GM12878 (cell line): ENCODE results near the gene KRT86. TPM values are rescaled to one million over a fixed set of nuclear protein-coding genes. Genes with fewer than 3 reads are reported as not detected.

Experiments used
- ATAC-seq: fragments of 200-7000 bp; cut with Tn5 transposase; 3 replicates; pipeline ENCODE4 v1.9.1; 2020; ENCODE audit warnings: mild to moderate bottlenecking, moderate library complexity
- BruUV-seq: library from RNA; stranded (reverse); fragments of 400-500 nt; replicated peaks from 2 replicates; lab custom pipeline; 2021; lab: Mats Ljungman, UMichigan
- CTCF ChIA-PET: fragments of 300-600 bp; sonication (Branson Sonifier 250); formaldehyde crosslinking; extraction: SDS; loops from one replicate; lab custom pipeline; 2021; ENCODE audit warnings: inconsistent platforms; lab: Yijun Ruan, JAX
- POLR2A ChIA-PET: fragments of 350-600 bp; formaldehyde crosslinking; extraction: SDS; loops from one replicate; lab custom pipeline; 2021; ENCODE audit warnings: inconsistent platforms; lab: Charles Lee
- RAD21 ChIA-PET: fragments of 300-600 bp; sonication (Branson Sonifier 250); formaldehyde crosslinking; loops from one replicate; lab custom pipeline; 2023; ENCODE audit warnings: antibody characterized with exemption; ENCODE audit not compliant: unreplicated experiment; lab: Charles Lee
- SMC1A ChIA-PET: fragments of 300-600 bp; sonication (Branson Sonifier 250); formaldehyde crosslinking; loops from one replicate; lab custom pipeline; 2023; ENCODE audit not compliant: unreplicated experiment, uncharacterized antibody; lab: Charles Lee
- DNase-seq: peaks from one replicate; pipeline ENCODE4 v3.0.0-alpha.2; 2011; ENCODE audit warnings: low read depth, low spot score
- FAIRE-seq: peaks from 3 replicates; lab custom pipeline; 2011; peaks lifted over from hg19 to GRCh38; lab: Jason Lieb, UNC
- H2AFZ ChIP-seq: 2 replicates; pipeline ENCODE4 v1.6.0; 2011; ENCODE audit warnings: low read depth, low read length, control low read depth; ENCODE audit not compliant: control insufficient read depth
- H3K27ac ChIP-seq: 2 replicates; pipeline ENCODE4 v1.5.1; 2011; ENCODE audit warnings: control low read depth; ENCODE audit not compliant: control insufficient read depth, insufficient read depth
- H3K27me3 ChIP-seq, 2 experiments: replicated peaks in 1 of 2; 2 replicates each; pipeline versions ENCODE4 v1.6.0 to v1.6.1; 2011; ENCODE audit warnings: low read length in 1 of 2; ENCODE audit not compliant: control insufficient read depth in 2 of 2, insufficient read depth in 2 of 2
- H3K36me3 ChIP-seq, 2 experiments: 2 replicates each; pipeline ENCODE4 v1.5.1; 2011; ENCODE audit warnings: low read length in 1 of 2; ENCODE audit not compliant: control insufficient read depth in 2 of 2, insufficient read depth in 2 of 2
- H3K4me1 ChIP-seq: 2 replicates; pipeline ENCODE4 v1.6.1; 2011; ENCODE audit warnings: mild to moderate bottlenecking, low read length, moderate library complexity, mixed read lengths; ENCODE audit not compliant: control insufficient read depth, insufficient read depth
- H3K4me2 ChIP-seq: 2 replicates; pipeline ENCODE4 v1.6.0; 2011; ENCODE audit warnings: control low read depth; ENCODE audit not compliant: control insufficient read depth, insufficient read depth
- H3K4me3 ChIP-seq: fragments of 200-600 bp; sonication (generic); 2 replicates; pipeline ENCODE4 v1.5.1; 2016
- H3K79me2 ChIP-seq: 2 replicates; pipeline ENCODE4 v1.6.0; 2011; ENCODE audit warnings: low read length; ENCODE audit not compliant: control insufficient read depth, insufficient read depth
- H3K9ac ChIP-seq: 2 replicates; pipeline ENCODE4 v1.8.0; 2011; ENCODE audit warnings: low read length, control low read depth, mixed read lengths; ENCODE audit not compliant: control insufficient read depth, insufficient read depth
- H3K9me3 ChIP-seq: replicated peaks from 3 replicates; pipeline ENCODE4 v1.5.1; 2011; ENCODE audit warnings: mild to moderate bottlenecking, low read length; ENCODE audit not compliant: control insufficient read depth, insufficient read depth
- H4K20me1 ChIP-seq: 2 replicates; pipeline ENCODE4 v1.6.0; 2011; ENCODE audit not compliant: control insufficient read depth, insufficient read depth
- CBX5 ChIP-seq: sonication (generic); IDR thresholded peaks from 2 replicates; pipeline ENCODE4 v1.6.1; 2016; ENCODE audit warnings: low read depth, moderate library complexity, mild to moderate bottlenecking, inconsistent platforms
- MEF2B ChIP-seq: fragments of 450-650 bp; IDR thresholded peaks from 2 replicates; pipeline ENCODE4 v1.6.1; 2018; ENCODE audit warnings: mild to moderate bottlenecking, moderate library complexity; ENCODE audit not compliant: partially characterized antibody, poor library complexity, severe bottlenecking
- RUNX3 ChIP-seq: IDR thresholded peaks from 2 replicates; pipeline ENCODE4 v1.6.1; 2012; ENCODE audit warnings: low read length, inconsistent platforms
- SRF ChIP-seq, 2 experiments: IDR thresholded peaks; 2 replicates each; pipeline ENCODE4 v1.6.1; 2011; ENCODE audit warnings: low read depth in 2 of 2, low read length in 2 of 2, mild to moderate bottlenecking in 1 of 2, moderate library complexity in 1 of 2
- WGBS: methylation state at CpG from one replicate; pipeline ENCODE4 v1.1.6; 2016; ENCODE audit warnings: low lambda C conversion rate; ENCODE audit not compliant: insufficient replicate concordance, insufficient coverage; ENCODE audit errors: missing lambda C conversion rate; 5-methylcytosine and 5-hydroxymethylcytosine counted together
- in situ Hi-C: fragments of 300-500 bp; cut with MboI; formaldehyde crosslinking; loops from 9 replicates; pipeline ENCODE4 v1.14.3; 2018; ENCODE audit warnings: mixed read lengths
- intact Hi-C: fragments of 100-400 bp; cut with micrococcal nuclease; formaldehyde crosslinking; loops from one replicate; pipeline ENCODE4 v1.14.2; 2022; ENCODE audit not compliant: unreplicated experiment
- polyA plus RNA-seq, 11 experiments: library from polyadenylated mRNA; depleted of rRNA in 4 of 11; unstranded in 6 of 11; stranded (reverse) in 5 of 11; fragments of >200 nt; fragmentation: Nextera tagmentation in 4 of 11; fragmentation: Illumina TruSeq in 1 of 11; extraction: Ambion mirVana in 4 of 11; extraction: Trizol in 1 of 11; gene quantifications; 1 replicate in 1 of 11; 2 replicates in 10 of 11; pipeline versions ENCODE4 v1.2.1 to v1.2.3, GENCODE V29; 2011 to 2016; ENCODE audit warnings: inconsistent platforms in 2 of 11, missing spikeins in 2 of 11, low read depth in 1 of 11
- total RNA-seq, 4 experiments: library from RNA; depleted of rRNA in 3 of 4; stranded (reverse); fragments of >200 nt in 3 of 4; fragmentation: Illumina TruSeq in 1 of 4; extraction: Trizol in 1 of 4; gene quantifications; 2 replicates each; pipeline versions ENCODE4 v1.2.1 to v1.2.3, GENCODE V29; 2013 to 2021
- TF ChIP-seq, protein P1 (sequence below): fragments of 150-350 bp; IDR thresholded peaks from 2 replicates; pipeline ENCODE4 v1.6.1; 2016; ENCODE audit warnings: low read depth, low read length
- TF ChIP-seq, protein P2 (sequence below): fragments of 450-650 bp; conservative IDR thresholded peaks from 2 replicates; pipeline ENCODE4 v1.6.1; 2017; ENCODE audit warnings: mild to moderate bottlenecking, moderate library complexity

Gene KRT86
- total and polyA plus RNA-seq, 10 of the 15 experiments (the other 5 are each of a cell fraction or from before 2014, with no cell fraction given), result 0.11 to 0.54 (median 0.18) TPM; not detected in 4

DNA sequence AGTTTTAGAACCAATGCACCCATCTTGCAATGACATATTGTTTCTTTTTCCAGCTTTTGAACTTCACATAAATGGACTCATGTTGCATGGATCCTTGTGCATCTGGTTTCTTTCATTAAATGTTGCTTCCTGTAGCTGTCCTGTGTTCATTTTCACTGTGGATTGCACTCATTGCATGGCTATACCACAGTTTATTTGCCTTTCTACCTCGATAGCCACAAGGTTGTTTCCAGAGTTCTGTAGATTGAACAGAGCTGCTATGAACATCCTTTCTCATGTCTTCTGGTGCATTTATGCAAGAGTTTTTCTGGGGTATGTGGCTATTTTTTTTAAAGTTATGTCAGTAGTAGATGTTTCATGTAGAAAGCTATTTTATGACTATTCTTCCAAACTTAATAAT lies 20.4 kb downstream of the KRT86 start:
- ChIA-PET SMC1A (interaction anchor here (1.0 kb wide), 1 partner anchor 20 kb away, joined by 4 read pairs; no protein-coding TSS in a partner anchor), CTCF (interaction anchor here (0.7 to 7.0 kb wide), 3 partner anchors 15 to 385 kb away, joined by 3 to 39 read pairs (median 4); partner anchors contain the start of gene KRT1), POLR2A (interaction anchor here (0.5 to 0.6 kb wide), 2 partner anchors 12 to 981 kb away, joined by 4 read pairs; no protein-coding TSS in a partner anchor), RAD21 (interaction anchor here (1.8 kb wide), 1 partner anchor 51 kb away, joined by 5 read pairs; no protein-coding TSS in a partner anchor)
- in situ Hi-C loops, result no loop called here
- Histone ChIP-seq H3K27ac (no peak overlapping the region), H3K4me1 (no peaks in the 10 kb centered on the region), H4K20me1 (no peaks in the 10 kb centered on the region), H3K9me3 (no peaks in the 10 kb centered on the region), H3K4me3 (no peak overlapping the region), H3K27me3 (peaks cover 0 to 1% of the 10 kb centered on the region in 2 experiments; a peak in 2 of 4 replicates), H3K79me2 (no peaks in the 10 kb centered on the region), H2AFZ (no peak overlapping the region), H3K9ac (no peak overlapping the region), H3K4me2 (no peak overlapping the region), H3K36me3 (no peaks in the 10 kb centered on the region)
- FAIRE-seq (no peak), DNase-seq (no peak), ATAC-seq (no peak)
- no TSS peak for BruUV-seq
- TF ChIP-seq SRF (IDR thresholded peaks at IDR 0.05; ENCODE audit: low read depth in 2 of 2, low read length in 2 of 2), result no peak
- WGBS, result 0% methylated on average over 1 of the region's 1 CpG
- intact Hi-C loops, result no loop called here

DNA sequence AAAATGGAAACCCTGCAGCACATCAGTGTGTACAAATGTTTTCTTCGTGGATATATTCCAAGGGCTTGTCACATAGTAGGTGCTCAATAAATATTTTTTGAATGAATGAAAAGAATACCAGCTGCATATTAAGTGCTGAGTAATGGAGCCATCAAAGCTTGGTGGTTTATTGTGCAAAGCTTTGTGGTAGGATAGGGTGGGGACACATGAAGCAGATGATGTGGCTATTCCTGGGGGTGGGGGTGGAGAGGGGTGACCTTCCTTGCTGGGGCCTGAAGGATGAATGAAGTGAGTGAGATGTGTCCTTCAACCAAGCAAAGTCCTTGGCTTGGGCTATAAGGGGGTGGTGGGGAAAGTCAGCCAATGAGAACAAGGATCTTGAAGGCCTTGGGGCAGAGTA lies 21.2 kb downstream of the KRT86 start:
- H3K27ac ChIP-seq, result no peak overlapping the region
- TF ChIP-seq, protein P1, sequence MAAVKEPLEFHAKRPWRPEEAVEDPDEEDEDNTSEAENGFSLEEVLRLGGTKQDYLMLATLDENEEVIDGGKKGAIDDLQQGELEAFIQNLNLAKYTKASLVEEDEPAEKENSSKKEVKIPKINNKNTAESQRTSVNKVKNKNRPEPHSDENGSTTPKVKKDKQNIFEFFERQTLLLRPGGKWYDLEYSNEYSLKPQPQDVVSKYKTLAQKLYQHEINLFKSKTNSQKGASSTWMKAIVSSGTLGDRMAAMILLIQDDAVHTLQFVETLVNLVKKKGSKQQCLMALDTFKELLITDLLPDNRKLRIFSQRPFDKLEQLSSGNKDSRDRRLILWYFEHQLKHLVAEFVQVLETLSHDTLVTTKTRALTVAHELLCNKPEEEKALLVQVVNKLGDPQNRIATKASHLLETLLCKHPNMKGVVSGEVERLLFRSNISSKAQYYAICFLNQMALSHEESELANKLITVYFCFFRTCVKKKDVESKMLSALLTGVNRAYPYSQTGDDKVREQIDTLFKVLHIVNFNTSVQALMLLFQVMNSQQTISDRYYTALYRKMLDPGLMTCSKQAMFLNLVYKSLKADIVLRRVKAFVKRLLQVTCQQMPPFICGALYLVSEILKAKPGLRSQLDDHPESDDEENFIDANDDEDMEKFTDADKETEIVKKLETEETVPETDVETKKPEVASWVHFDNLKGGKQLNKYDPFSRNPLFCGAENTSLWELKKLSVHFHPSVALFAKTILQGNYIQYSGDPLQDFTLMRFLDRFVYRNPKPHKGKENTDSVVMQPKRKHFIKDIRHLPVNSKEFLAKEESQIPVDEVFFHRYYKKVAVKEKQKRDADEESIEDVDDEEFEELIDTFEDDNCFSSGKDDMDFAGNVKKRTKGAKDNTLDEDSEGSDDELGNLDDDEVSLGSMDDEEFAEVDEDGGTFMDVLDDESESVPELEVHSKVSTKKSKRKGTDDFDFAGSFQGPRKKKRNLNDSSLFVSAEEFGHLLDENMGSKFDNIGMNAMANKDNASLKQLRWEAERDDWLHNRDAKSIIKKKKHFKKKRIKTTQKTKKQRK, result no peak
- TF ChIP-seq, protein P2, sequence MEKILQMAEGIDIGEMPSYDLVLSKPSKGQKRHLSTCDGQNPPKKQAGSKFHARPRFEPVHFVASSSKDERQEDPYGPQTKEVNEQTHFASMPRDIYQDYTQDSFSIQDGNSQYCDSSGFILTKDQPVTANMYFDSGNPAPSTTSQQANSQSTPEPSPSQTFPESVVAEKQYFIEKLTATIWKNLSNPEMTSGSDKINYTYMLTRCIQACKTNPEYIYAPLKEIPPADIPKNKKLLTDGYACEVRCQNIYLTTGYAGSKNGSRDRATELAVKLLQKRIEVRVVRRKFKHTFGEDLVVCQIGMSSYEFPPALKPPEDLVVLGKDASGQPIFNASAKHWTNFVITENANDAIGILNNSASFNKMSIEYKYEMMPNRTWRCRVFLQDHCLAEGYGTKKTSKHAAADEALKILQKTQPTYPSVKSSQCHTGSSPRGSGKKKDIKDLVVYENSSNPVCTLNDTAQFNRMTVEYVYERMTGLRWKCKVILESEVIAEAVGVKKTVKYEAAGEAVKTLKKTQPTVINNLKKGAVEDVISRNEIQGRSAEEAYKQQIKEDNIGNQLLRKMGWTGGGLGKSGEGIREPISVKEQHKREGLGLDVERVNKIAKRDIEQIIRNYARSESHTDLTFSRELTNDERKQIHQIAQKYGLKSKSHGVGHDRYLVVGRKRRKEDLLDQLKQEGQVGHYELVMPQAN, result no peak
- no peak for TF ChIP-seq CBX5
- no peak for TF ChIP-seq RUNX3
- TF ChIP-seq MEF2B, result no peak
- ChIA-PET POLR2A (no interaction called here), SMC1A (no interaction called here), RAD21 (no interaction called here), CTCF (interaction anchor here (0.7 to 7.0 kb wide), 2 partner anchors 16 to 1897 kb away, joined by 4 to 39 read pairs; no protein-coding TSS in a partner anchor)
- H3K79me2 ChIP-seq, result no peaks in the 10 kb centered on the region
- WGBS, result 0% methylated on average over 1 of the region's 1 CpG
- no peak overlapping the region for H3K4me2 ChIP-seq
- no peaks in the 10 kb centered on the region for H3K4me1 ChIP-seq
- in situ Hi-C loops (no loop called here), intact Hi-C loops (no loop called here)
- H3K4me3 ChIP-seq, result no peak overlapping the region
- ATAC-seq (no peak), FAIRE-seq (no peak), DNase-seq (no peak)
- H3K9me3 ChIP-seq, result no peaks in the 10 kb centered on the region
- no peaks in the 10 kb centered on the region for H4K20me1 ChIP-seq
- H3K36me3 ChIP-seq, result no peaks in the 10 kb centered on the region
- BruUV-seq, result no TSS peak
- H2AFZ ChIP-seq, result no peak overlapping the region
- no peak overlapping the region for H3K9ac ChIP-seq
- peaks cover 0 to 1% of the 10 kb centered on the region in 2 experiments; a peak in 2 of 4 replicates for H3K27me3 ChIP-seq
